HG03342 (cell line): ENCODE results near the gene POU2AF1.

Experiments
- ATAC-seq: cut with Tn5 transposase; IDR thresholded peaks from one replicate; pipeline ENCODE4 v1.9.1; 2021; ENCODE audit warnings: mild to moderate bottlenecking, moderate library complexity; ENCODE audit not compliant: unreplicated experiment

The POU2AF1 gene

GRCh38 chr11:111349191-111349695, 29.8 kb downstream of the POU2AF1 start:
- no peak for ATAC-seq

GRCh38 chr11:111348147-111348546, 30.9 kb downstream of the POU2AF1 start:
- no peak for ATAC-seq

GRCh38 chr11:111347723-111348115, 31.4 kb downstream of the POU2AF1 start:
- ATAC-seq = no peak

- ATAC-seq = no peak
Observed at GRCh38 chr11:111347002-111347722, 31.9 kb downstream of the POU2AF1 start.

GRCh38 chr11:111344032-111344431, 35.0 kb downstream of the POU2AF1 start:
- ATAC-seq = no peak

GRCh38 chr11:111342329-111342728, 36.7 kb downstream of the POU2AF1 start:
- ATAC-seq = no peak

- no peak for ATAC-seq
Observed at GRCh38 chr11:111339758-111340388, 39.2 kb downstream of the POU2AF1 start.

GRCh38 chr11:111336582-111337256, 42.4 kb downstream of the POU2AF1 start:
- ATAC-seq = no peak

GRCh38 chr11:111336062-111336461, 43.0 kb downstream of the POU2AF1 start:
- ATAC-seq = no peak

- ATAC-seq = no peak
Observed at GRCh38 chr11:111335549-111335948, 43.5 kb downstream of the POU2AF1 start.

- no peak for ATAC-seq
Observed at GRCh38 chr11:111334532-111335502, 44.3 kb downstream of the POU2AF1 start.

- no peak for ATAC-seq
Observed at GRCh38 chr11:111331711-111332479, 47.2 kb downstream of the POU2AF1 start.

- no peak for ATAC-seq
Observed at GRCh38 chr11:111330234-111330893, 48.7 kb downstream of the POU2AF1 start.

GRCh38 chr11:111329306-111330204, 49.5 kb downstream of the POU2AF1 start:
- ATAC-seq = no peak

- ATAC-seq = no peak
Observed at GRCh38 chr11:111327908-111328624, 51.0 kb downstream of the POU2AF1 start.

GRCh38 chr11:111326824-111327223, 52.3 kb downstream of the POU2AF1 start:
- ATAC-seq = no peak

GRCh38 chr11:111325259-111325658, 53.8 kb downstream of the POU2AF1 start:
- ATAC-seq = no peak

- no peak for ATAC-seq
Observed at GRCh38 chr11:111324277-111324720, 54.8 kb downstream of the POU2AF1 start.
